Measurements from ENCODE around the gene CACTIN.

GRCh38 chr19:3632098-3632497 is 5.5 kb upstream of the CACTIN start:
- TF ChIP-seq, protein P1, sequence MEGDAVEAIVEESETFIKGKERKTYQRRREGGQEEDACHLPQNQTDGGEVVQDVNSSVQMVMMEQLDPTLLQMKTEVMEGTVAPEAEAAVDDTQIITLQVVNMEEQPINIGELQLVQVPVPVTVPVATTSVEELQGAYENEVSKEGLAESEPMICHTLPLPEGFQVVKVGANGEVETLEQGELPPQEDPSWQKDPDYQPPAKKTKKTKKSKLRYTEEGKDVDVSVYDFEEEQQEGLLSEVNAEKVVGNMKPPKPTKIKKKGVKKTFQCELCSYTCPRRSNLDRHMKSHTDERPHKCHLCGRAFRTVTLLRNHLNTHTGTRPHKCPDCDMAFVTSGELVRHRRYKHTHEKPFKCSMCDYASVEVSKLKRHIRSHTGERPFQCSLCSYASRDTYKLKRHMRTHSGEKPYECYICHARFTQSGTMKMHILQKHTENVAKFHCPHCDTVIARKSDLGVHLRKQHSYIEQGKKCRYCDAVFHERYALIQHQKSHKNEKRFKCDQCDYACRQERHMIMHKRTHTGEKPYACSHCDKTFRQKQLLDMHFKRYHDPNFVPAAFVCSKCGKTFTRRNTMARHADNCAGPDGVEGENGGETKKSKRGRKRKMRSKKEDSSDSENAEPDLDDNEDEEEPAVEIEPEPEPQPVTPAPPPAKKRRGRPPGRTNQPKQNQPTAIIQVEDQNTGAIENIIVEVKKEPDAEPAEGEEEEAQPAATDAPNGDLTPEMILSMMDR (IDR thresholded peaks at IDR 0.05) = no peak
- TF ChIP-seq POLR2A (IDR thresholded peaks at IDR 0.05) = no peak
